ENCODE measurements around the gene NDUFS4.
"Not testable (repeated sequence)": the region's sequence is repeated elsewhere in the genome, so short reads cannot be mapped to it uniquely, and the experiment has no call there.

Gene NDUFS4

DNA sequence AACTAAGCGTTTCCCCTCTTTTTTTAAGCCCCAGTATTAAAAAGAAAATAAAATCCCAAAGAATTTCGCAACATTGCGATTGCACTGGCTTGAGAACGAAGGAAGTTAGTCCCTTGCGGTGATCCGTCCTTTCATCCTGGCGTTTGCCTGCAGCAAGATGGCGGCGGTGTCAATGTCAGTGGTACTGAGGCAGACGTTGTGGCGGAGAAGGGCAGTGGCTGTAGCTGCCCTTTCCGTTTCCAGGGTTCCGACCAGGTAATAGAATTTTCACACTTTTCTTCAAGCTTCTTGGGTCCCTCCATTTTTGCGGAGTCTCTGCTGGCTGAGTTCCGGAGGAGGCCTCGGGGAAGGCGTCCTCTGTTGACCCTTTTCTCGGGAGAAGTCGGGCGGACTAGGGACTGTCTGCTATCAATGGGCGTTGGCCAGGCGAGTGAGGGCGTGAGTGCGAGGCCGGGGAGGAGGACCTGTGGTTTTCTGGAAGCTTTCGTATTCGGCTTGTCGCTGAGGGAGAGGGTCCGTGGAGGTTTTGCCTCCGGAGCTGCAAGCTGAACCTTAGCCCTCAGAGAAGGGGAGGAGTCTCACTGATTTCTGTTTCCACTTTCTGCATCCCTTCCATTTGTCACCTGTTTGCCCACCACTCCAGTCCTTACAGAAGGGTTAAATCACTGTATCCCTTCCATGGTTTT, at the start of gene NDUFS4:
Gene NDUFS4, plus strand, starts transcription at position 134 of the 686 bp plus-strand sequence. Its CDS starts 24 bp downstream, at position 158.
- DNase-seq = peak; percentile 89

- no peak for DNase-seq
These were observed 47.9 kb upstream of the NDUFS4 start for GRCh38 chr5:53512539-53512938.

- no peak for DNase-seq
These were observed 44.5 kb upstream of the NDUFS4 start for GRCh38 chr5:53515988-53516387.

- DNase-seq = no peak
These were observed 39.6 kb upstream of the NDUFS4 start for GRCh38 chr5:53520813-53521212.

DNA sequence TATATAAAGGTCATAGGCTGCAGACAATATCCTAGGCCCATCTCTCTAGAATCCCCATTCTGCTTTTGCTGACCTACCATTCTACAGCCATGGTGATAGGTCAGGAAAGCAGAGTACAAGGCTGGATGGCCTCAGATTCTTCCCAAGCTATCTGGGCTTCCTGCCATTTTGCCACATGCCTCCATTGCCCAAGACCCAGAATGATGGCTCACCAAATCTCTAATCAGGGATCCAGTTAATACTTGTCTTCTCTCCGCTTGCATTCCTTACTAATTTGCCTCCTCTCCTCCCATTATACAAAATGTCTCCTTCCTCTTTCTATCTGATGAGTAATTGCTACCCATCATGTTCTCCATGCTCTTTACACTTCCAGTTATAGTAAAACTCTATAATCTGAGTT, 22.7 kb upstream of the NDUFS4 start:
- no peak for DNase-seq

GRCh38 chr5:53540739-53541138, 19.7 kb upstream of the NDUFS4 start:
- DNase-seq = not testable (repeated sequence)

DNA sequence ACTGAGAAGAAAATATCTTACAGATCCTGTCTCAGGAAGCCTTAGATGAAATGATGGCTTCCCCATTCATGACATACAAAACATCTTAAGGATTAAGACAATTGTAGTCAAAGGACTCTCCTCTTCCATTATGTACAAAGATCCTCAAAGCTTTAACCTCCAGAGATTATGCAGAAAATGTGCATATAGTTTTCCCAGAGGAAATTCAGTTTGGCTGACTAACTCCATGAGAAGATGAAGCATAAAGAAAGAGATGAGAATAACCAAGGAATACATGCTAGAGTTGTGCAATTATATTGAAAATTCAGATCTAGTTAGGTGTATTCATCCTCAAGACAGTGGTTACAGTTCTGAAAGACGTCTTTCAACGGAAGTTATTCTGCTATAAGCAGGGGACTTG, 18.6 kb upstream of the NDUFS4 start:
- DNase-seq = no peak

- DNase-seq = no peak
These were observed 17.5 kb upstream of the NDUFS4 start for GRCh38 chr5:53542926-53543325.

GRCh38 chr5:53543401-53543800, 17.0 kb upstream of the NDUFS4 start:
- peak; percentile 70 for DNase-seq

DNA sequence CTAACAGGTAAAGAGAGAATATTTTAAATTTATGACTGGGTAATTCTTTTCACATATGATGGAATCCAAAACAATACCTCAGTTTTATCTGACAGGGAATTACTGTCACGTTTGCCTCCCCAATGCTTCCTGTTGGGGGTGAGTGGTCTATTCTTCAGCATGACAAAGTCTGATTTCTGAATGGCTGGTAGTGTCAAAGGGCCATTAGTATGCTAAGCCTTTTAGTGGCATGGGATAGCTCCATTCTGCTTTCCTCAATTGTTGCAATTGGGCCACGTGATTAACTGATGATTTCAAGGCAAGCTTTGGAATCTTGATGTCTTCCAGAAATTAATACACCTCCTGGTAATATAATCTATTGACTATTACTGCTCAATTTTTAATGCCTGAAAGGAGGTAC, 14.7 kb upstream of the NDUFS4 start:
- DNase-seq = no peak

GRCh38 chr5:53547226-53547625, 13.2 kb upstream of the NDUFS4 start:
- DNase-seq = no peak

GRCh38 chr5:53548501-53548900, 11.9 kb upstream of the NDUFS4 start:
- DNase-seq = not testable (repeated sequence)

GRCh38 chr5:53549792-53550191, 10.6 kb upstream of the NDUFS4 start:
- no peak for DNase-seq

- no peak for DNase-seq
These were observed 7.9 kb upstream of the NDUFS4 start for GRCh38 chr5:53552561-53552960.

- DNase-seq = no peak
These were observed 6.0 kb upstream of the NDUFS4 start for GRCh38 chr5:53554444-53554843.

- no peak for DNase-seq
These were observed 5.3 kb upstream of the NDUFS4 start for GRCh38 chr5:53555160-53555559.

DNA sequence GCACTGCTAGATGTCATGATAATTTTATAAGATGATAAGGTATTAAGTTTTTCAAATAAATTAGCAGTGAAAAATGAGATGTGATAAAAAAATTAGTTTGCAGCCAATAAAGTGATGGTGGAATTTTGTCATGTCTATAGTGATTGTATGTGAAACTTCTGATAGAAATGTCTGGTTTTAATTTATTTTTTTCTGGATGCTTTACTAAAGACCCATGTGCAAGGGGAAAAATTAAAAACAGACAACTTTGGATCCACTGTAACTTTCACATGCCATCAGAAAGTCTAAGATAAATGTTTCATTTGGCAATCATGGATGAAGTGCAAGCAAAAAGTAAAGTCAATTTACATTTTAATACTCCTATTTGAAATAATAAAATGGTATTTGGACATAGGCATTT, 4.4 kb upstream of the NDUFS4 start:
- DNase-seq = no peak

- peak; percentile 38 for DNase-seq
These were observed 3.1 kb upstream of the NDUFS4 start for GRCh38 chr5:53557386-53557785.

- DNase-seq = no peak
These were observed 1.5 kb upstream of the NDUFS4 start for GRCh38 chr5:53558966-53559365.

GRCh38 chr5:53560028-53560427, 411 bp upstream of the NDUFS4 start:
- no peak for DNase-seq

GRCh38 chr5:53568401-53568800, 8.0 kb downstream of the NDUFS4 start:
- no peak for DNase-seq

DNA sequence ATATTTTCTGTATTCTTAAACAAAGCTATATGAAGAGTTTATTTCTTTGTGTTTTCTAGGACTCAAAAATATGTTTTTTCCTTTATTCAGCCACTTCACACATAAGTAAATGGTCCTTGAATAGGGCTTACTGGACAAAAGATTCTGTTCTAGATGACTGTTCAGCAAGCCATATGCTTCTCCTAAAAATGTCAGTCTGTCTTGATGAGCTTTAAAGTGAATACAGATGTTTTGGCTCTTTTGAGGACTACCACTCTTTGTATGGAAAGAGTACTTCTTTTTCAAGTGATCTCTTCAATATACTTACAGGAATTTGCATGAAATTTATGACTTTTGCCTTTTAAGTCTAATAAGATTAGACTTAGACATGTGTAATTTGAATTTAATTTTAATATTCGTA, 8.4 kb downstream of the NDUFS4 start:
- DNase-seq = peak; percentile 55

GRCh38 chr5:53569453-53569852, 9.0 kb downstream of the NDUFS4 start:
- DNase-seq = no peak

GRCh38 chr5:53571403-53571802, 11.0 kb downstream of the NDUFS4 start:
- no peak for DNase-seq

- DNase-seq = no peak
These were observed 14.7 kb downstream of the NDUFS4 start for GRCh38 chr5:53575101-53575500.
